OCI-M2 (cell line): Measurements from ENCODE around the gene SKOR2.

ENCODE experiments used
- DNase-seq: peaks from one replicate; lab custom pipeline; 2025; ENCODE audit not compliant: unreplicated experiment; lab: John Stamatoyannopoulos, UW

SKOR2 gene, protein sequence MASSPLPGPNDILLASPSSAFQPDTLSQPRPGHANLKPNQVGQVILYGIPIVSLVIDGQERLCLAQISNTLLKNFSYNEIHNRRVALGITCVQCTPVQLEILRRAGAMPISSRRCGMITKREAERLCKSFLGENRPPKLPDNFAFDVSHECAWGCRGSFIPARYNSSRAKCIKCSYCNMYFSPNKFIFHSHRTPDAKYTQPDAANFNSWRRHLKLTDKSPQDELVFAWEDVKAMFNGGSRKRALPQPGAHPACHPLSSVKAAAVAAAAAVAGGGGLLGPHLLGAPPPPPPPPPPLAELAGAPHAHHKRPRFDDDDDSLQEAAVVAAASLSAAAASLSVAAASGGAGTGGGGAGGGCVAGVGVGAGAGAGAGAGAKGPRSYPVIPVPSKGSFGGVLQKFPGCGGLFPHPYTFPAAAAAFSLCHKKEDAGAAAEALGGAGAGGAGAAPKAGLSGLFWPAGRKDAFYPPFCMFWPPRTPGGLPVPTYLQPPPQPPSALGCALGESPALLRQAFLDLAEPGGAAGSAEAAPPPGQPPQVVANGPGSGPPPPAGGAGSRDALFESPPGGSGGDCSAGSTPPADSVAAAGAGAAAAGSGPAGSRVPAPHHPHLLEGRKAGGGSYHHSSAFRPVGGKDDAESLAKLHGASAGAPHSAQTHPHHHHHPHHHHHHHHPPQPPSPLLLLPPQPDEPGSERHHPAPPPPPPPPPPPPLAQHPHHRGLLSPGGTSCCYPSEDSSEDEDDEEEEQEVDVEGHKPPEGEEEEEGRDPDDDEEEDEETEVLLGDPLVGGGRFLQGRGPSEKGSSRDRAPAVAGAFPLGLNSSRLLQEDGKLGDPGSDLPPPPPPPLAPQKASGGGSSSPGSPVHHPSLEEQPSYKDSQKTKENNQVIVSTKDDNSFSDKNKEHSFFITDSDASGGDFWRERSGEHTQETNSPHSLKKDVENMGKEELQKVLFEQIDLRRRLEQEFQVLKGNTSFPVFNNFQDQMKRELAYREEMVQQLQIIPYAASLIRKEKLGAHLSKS

DNA sequence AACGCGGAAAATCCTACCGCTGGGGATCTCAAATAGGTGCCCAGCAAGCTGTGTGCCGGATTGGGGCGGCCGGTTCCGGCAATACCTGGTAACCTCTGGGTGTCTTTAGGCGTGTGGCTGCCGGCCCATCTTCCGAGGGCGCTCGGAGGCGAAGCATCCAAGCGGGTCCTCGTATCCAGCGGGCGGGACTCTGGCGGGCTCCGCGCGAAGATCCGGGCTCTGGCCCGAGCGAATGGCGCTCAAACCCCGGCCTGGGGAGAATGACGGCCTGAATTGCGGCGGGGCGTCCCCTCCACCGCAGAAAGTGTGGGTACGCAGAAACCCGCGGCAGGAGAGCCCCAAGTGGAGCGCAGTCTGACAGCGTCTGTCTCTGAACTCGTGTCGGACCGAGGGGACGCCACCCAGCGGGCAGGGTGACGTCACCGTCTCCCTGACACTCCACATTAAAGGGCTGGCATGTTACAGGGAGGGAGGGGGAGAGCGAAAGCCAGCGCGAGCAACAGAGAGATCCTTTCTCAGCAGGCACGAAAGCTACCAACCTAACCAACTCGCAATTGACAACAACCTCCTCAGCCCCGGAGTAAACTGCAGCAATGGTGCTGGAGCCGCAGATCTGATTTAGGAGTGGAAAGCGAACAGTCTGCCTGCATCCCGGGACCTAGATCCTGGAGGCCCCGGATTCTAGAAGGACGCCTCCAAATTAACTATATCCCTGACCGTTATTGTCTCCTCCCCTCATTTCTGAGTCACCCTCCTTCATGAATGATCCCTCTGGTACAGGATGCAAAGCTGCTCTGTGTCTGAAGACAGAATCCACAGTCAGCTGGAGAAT lies at the start of gene SKOR2:
Gene SKOR2, minus strand, starts transcription at position 372 of the 832 bp plus-strand sequence. CDS start 2,477 bp downstream, outside the sequence.
- DNase-seq: no peak

DNA sequence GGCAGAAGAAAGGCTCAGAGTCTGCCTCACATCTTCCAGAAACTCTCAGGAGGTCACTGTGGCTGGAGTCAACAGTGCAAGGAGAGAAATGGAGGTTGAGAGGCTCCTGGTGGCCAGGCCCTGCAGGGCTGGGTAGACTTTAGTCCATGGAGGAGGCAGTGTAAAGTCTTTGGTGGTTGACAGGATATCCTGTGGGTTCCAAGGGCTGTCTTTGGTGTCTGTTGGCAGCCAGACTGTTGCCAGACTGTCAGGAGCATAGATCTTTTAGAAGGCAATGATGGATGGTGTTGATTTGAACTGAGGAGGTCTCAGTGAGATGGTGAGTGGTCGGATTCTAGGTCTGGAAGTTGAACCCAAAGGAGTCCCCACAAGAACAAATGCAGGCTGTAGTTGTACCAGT lies 45.0 kb upstream of the SKOR2 start:
- DNase-seq: no peak

DNA sequence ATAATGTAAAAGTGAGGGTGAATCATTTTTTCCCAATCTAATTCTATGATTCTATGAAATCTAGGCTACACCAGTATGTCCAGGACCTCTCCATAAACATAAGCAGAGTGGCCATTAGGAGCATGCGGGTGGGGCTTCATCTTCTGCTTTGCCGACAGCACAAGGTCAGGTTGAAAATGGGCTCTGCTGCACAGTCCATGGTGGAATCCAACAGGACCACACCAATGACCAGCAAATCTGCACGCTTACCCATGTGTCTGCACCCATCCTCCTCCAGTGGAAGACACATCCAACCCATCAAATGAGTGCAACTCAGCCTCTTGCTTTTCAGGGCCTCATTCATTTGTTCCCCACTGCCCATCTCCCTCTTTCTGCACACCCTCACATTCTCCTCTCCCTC lies 43.3 kb upstream of the SKOR2 start:
- DNase-seq: no peak

DNA sequence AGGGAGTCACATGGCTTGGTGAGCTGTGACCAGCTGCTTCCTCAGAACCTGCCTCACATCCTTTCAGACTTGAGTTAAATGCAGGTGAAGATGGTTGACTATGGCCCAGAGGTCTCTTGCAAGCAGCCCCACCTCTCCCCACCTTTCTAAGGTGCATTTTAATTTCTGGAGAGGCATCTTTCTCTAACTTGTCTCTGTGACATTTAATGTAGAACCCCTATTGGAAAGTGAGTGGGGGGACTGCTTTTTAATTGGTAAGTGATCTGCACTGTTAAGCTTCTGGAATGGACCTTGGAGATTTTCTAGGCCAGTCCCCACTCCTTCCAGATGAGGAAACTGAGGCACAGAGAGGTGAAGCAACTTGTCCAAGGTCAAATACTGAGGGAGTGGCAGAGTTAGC lies 37.3 kb upstream of the SKOR2 start:
- no peak for DNase-seq

DNA sequence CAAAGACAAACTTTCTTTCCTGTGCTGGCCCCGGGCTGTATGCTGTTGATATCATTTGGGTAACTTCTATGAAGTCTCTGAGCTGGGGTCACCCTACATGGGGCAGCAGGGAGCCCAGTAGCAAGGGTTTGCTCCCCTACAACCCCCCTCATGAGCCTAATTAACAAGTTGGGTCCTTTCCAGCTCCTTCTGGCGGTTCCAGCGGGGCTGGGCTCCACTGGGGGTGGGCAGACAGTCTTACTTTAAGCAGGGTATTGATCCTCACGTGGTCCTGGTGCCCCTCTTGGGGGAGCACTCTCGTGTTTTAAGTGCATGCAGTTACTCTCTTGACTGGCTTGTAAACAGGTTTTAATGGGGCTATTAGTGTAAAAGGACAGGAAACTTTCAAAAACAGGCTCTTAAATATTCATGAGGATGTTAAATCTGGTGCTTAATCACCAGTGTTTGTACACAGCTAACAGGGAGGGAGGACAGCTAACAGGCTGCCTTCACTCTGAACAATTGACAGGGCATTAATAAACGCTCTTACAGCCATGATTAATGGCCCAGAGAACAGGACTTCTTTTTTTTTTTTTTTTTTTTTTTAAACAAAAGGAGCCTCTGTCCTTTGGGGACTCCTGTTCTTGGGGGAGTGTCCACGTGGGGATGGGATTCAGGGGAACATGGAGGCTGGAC lies 36.6 kb upstream of the SKOR2 start:
- DNase-seq: no peak

DNA sequence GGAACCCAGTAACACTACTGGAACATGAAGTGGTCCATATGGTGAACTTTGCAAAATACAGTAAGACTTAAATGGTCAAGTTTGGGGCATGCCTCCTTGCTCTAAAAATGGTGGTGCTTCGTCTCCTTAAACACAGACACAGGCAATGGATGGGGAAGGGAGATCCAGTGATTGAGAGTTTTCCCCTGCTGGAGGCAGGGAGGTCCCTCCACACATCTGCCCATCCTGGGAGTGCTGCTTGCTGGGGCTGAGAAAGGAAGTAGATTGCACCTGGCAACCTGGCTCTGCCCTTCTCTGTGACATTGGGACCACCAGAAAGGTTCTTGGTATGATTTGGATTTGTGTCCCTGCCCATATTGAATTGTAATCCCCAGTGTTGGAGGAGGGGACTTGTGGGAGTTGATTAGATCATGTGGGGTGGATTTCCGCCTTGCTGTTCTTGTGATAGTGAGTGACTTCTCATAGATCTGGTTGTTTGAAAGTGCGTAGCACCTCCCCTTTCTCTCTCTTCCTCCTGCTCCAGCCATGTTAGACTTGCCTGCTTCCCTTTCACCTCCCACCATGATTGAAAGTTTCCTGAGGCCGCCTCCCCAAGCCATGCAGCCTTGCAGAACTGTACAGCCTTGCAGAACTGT lies 35.4 kb upstream of the SKOR2 start:
- DNase-seq: no peak

DNA sequence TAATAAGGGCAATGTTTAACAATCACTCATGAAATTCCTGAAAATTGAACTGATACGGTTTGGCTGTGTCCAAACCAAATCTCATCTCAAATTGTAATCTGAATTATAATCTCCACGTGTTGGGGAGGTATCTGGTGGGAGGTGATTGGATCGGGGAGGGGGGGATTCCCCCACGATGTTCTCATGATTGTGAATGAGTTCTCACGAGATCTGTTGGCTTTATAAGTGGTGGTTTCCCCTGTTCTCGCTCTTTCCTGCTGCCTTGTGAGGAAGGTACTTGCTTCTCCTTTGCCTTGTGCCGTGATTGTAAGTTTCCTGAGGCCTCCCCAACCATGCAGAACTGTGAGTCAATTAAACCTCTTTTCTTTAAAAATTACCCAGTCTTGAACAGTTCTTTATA lies 34.0 kb upstream of the SKOR2 start:
- no peak for DNase-seq

DNA sequence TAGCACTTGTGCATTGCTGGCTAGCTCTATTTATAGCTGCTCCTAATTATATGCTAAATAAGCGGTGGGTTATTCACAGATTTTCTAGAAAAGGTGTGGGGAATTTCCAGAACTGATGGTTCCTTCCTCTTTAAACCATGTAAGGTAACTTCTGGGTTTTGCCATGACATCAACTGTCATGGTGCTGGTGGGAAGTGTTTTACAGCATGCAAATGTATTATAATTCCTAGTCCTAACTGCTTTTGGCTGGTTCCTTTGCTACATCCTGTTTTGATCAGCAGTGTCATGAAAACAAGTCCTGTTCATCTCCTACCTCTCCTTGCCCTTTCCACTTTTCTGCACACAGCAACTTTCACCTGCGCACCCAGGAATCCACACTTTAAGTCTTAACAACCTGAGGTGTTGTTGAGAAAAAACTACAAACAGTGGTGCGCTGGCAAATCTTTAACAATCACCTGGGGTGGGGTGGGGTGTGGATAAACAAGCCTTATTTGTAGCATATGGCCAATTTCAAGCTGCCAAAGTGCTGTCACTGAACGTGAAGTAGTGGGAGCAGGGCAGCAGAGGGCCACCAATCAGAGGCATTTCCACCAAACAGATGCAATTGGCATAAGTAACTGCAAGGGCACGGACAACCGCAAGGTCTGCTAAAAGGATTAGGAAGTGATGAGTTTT lies 33.4 kb upstream of the SKOR2 start:
- no peak for DNase-seq

DNA sequence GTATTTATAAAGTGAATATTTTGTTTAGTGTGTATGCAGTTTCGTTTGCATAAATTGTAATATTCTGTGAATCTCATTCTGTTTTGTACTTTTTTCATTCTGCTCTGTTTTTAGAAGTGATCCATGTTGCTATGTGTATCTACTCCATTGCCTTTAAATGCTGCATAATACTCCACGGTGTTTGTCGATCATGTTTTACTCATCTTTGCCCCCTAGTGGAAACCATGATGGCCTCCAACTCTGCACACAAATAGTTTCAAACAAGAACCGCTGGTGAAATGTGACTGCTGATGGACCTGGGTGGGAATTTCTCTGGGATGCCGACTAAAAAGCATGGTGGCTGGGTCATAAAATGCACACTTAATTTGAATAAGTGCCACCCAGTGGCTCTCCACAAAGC lies 32.0 kb upstream of the SKOR2 start:
- DNase-seq: no peak

DNA sequence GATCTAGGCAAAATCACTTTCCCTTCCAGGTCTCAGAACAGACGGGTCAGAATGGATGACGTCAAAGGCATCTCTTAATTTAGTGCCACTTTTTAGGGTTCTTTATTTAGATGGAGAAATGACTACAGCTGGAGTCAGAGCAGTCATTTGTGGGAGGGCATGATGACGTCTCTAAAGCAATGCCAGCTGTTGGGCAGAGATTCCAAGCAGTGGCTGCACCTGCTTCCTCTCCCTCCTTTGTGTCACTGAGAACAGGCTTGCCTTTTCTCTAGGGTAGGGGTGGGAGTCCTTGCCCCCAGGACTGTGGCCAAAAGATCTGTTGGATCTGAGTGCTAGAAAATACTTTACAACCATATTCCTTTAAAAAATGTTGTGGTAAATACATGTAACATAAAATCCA lies 28.7 kb upstream of the SKOR2 start:
- DNase-seq: no peak

DNA sequence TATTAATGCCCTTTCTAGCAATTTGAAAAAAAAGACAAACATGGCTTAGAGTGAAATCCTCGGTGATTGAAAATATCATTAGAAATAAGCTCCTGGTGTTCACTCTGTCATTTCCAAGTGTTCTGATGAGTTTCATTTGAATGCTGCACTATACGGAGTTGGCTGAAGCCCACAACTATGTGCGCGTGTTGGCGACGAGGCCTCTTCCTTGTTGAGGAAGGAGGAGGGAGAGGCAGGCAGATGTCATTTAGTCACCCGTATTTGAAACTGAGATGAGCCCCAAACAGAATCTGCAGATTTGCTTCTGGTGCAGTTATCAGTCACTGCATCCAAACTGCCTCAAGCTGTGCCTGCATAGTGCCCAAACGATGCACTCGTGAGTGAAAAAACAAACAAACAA lies 23.5 kb upstream of the SKOR2 start:
- no peak for DNase-seq

DNA sequence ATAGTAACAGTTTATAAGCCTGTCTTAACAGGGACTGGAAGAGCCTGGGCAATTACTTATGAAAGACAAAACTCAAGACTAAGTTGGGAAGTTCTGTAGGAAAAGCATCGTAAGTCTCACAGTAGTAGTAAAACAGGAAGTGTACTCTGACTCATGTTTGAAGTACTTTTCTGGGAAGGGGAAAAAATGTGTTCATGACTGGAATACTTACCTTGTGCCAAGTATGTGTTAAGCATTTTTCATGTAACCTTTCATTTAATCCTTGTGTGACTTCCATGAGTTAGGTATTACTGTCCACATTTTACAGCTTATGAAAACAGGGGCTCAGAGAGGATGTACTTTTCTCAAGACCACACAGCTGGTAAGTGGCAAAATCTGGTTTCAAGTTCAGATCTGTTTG lies 13.7 kb upstream of the SKOR2 start:
- no peak for DNase-seq

DNA sequence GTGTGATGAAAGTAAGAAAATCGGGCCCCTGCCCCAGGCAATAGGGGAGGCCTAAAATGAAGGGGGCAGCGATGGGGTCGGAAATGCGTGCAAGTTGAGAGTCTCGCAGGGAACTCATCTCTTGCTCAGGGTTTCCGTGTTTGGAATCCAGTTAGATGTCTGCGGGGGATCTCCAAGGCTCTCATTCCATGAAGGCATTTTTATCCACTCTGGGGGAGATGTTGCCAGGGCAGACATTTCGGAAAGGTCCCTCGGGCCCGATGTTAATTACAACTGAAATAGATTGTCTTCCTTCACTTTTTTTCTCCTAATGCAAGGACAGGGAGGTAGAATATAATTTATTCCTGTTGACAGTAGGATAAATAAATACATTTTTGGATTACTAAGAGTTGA lies 12.8 kb upstream of the SKOR2 start:
- no peak for DNase-seq

DNA sequence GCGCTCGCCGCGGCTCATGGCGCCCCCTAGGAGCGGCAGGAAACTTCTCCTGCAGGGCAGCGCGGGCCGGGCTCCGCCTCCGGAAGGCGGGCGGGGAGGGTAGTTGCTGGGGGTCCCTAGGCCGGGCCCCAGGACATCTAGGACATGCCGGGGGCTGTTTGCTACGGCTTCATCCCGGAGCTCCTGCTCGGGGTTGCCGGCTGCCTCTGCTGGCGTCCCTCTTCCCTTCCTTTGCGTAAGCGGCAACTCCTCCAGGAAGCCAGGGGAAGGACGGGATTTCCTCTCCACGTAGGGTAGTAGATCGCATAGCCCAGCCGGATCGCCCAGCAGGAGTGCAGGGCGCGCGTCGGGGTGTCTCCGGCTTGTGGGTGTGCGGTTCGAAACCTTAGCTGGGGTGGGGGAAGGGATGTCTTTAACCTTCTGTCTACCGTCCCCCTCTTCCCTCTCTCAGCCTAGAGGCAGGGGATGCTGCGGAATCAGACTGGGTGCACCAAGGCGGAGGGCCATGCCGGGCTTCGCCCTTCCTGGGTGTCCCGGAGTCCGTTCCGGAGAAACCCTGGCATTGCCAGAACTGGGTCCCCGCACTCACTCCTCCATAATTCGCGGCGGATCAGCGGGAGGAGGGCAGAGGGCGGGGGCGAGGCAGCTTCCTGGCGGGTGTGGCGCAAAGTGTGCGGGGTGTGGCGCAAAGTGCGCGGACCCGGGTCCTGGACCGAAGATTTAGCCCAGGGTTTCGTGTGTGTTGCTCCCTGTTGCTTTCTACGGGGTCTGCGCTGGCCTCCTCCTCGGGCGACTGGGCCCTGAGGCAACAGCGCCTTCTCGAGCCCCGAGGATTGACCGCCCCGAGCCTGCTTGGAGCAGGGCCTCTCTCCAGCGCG lies 12.2 kb upstream of the SKOR2 start:
- no peak for DNase-seq

DNA sequence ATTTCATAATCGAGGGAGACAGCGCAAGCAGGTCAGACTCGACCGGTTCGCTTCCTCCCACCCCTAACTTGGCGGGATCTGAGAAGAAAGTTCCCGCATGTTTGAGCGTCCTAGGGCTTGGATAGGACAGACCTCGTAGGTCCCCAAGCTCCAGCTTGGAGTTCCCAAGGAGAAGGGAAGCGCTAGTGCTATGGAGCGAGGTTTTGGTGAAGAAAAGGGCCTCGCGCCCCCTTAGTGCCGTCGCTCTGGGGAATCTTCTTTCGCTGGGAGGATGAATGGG lies 11.6 kb upstream of the SKOR2 start:
- no peak for DNase-seq

DNA sequence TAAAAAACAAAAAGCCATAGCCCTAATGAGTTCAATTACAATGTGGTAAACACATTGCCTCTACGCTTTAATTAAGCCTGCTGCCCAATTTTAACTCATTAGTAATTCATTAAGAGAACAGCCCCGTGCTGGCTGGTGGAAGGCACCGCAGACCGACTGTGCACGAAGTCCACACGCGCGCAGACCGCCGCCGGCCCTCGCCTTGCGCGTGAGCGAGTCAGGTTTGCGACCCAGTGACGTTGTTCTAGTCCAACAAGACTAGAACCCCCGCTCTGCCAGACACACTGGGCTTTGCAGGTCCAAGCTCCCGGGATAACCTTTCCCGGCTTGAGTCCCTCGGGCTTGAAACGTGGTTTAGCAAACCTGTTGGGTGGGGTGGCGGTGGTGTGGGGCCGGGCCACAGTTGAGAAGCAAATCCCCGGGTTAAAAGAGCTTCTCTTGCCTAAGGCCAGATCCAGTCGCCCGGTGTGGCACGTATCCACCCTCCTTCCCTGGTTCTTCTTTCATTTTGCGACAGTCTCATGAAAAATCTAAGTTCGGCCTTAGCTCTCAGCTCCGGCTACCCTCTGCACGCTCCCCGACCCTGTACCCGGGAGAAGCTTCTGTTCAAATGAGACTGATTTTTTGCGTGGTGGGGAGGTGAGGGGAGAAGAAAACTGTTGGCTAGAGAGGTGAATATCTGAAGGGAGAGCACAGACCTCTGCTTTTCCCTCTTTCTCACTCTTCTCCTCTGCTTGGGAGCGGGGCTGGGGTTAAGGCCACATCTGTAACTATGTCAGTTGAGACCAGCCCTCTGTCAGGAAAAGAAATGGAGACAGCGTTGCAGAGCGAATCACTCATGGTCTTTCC lies 11.1 kb upstream of the SKOR2 start:
- DNase-seq: no peak

DNA sequence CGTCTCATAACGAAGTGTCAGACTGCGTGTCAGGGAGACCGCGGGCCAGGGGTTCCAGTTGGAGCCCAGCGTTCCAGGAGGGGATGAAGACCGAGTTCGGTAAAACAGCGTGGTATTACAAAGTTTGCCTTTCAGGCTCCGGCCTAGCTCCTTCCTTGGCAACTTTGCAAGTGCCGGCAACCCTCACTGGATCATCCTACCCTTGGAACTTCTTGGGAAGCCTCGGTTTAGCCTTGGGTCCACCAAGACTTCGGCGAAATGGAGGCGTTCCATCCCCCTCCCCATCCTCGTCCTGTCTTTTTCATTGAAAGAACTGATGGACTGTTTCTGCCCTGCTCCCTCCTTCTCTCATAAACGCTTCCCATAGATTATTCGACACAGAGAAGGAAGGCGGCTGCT lies 10.4 kb upstream of the SKOR2 start:
- no peak for DNase-seq
